Astrocyte of the spinal cord (primary cell): ENCODE data around the gene SAMD4A.

Source experiments
- DNase-seq: peaks from one replicate; pipeline ENCODE4 v3.0.0; 2011; ENCODE audit warnings: low read depth, low spot score
- H3K4me3 ChIP-seq: 2 replicates; pipeline ENCODE4 v1.5.1; 2011; ENCODE audit warnings: low read depth, mild to moderate bottlenecking, low read length, moderate library complexity
- CTCF ChIP-seq: IDR thresholded peaks from 2 replicates; pipeline ENCODE4 v1.5.1; 2012; ENCODE audit warnings: low read depth, mild to moderate bottlenecking, low read length, inconsistent platforms
- in situ Hi-C: cut with HindIII; loops from 2 replicates; pipeline ENCODE4 v1.10.0; 2017; ENCODE audit warnings: low sequenced_read_pairs

Gene SAMD4A

DNA sequence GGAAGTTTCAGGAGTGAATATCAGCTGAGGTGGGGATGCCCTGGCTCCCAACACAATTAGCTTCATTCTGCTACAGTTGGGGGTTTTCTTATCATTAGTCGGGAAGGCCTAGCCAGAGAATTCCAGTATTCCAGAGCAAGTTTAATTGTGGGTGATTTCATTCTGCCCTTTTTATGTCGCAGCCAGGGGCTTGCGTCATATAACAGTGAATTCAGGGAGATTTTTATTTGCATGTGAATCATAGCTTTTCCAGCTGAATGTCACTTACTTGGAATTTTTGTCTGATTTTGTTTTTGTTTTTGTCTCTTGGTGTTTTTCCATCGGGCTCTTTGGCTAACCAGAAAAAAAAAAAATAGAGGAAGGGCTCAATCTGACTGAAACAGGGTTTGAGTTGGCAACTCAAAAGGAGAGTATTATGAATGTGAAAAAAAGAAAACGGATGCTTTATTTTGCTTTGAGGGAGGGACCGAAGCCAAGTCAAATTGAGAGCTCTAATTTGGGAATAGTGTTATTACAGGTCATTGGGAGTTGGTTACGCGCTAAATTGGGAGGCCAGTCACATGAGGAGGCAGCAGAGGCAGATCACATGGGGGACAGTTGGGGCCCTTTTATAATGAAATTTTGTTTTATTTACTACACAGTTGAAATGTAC is 119.4 kb downstream of the SAMD4A start:
- H3K4me3 ChIP-seq: no peak overlapping the region
- in situ Hi-C loops: no loop called here
- no peak for TF ChIP-seq CTCF
- peak; percentile 89 for DNase-seq

DNA sequence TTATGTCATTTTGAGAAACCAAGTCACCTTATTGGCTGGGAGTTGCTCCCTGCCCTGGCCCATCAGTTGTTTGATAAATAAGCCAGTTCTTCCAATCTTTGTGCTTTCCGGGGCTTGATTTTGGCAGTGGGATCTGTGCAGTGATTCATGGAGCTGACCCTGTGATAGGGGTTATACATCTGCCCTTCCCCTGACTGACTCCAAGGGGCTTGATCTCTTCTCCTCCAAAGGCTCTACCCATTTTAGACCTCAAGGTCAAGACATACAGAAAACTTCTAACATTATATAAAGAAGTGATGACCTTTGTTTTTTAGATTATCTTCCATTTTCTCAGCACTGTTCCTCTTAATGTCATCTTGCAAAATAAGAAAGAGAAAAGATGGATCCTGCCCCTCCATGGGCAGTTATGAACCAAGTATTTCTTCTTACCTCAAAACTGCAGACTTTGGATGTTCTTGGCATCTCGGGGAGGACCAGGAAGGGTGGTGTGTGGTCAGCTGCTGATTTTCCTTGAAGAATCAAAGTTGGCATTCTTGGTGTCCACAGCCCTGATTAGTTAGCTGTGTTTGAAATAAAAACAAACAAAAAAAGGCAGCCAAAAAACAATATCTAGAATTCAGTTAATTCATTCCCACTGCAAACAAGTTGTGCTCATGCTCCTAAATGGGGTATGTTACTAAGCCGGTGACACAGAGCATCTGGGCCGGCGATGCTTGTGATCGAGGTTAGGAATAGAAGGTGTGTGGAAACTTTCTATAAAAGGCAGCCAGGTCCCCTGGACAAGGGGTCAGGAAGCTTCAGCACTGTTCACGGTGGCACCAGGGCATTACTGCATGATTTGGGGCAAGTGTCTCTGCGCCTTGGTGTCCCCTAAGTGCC is 120.2 kb downstream of the SAMD4A start:
- no peak overlapping the region for H3K4me3 ChIP-seq
- in situ Hi-C loops: no loop called here
- TF ChIP-seq CTCF: no peak
- no peak for DNase-seq

GRCh38 chr14:54687750-54688119 is 120.8 kb downstream of the SAMD4A start:
- H3K4me3 ChIP-seq: no peak overlapping the region
- DNase-seq: no peak
- no peak for TF ChIP-seq CTCF
- in situ Hi-C loops: no loop called here

DNA sequence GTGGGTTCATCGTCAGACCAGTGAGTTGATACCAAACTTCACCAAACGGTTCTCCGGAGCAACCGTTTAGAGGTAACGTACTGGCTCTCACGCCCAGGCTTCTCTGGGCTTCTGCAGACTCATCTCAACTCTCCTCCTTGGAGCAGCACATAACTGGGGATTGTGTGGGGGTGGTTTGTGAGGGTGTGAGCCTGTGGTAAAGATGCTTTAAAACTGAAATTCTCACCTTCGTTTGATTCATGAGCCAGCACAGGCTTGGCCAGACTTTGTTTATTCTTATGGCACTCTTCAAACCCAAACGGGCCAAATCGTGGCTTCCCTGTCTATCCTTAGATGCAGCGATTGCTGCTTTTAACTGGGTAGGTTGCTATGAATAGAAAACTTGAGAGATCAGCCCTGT is 121.3 kb downstream of the SAMD4A start:
- no peak overlapping the region for H3K4me3 ChIP-seq
- DNase-seq: no peak
- TF ChIP-seq CTCF: no peak
- in situ Hi-C loops: no loop called here

DNA sequence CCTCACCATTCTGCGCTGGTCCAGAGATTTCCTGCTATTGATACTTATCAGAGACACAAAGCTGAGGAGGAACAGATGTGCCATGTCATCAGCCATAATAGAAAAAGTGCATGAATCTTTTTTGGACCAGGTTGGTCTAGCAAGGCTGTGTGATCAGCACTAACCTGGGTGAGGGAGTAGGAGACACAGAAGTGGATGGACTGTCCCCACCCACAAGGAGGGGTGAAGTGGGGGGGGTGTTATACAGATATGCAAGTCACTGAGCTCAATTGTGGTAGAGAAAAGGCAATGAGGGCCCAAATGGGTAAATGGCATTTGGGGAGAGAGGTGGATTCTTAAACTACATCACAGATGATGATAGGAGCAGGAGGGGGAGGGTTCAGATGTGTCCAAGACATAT is 123.0 kb downstream of the SAMD4A start:
- no peak for DNase-seq
- no peak for TF ChIP-seq CTCF
- in situ Hi-C loops: no loop called here
- H3K4me3 ChIP-seq: no peak overlapping the region

- no peak for TF ChIP-seq CTCF
- no peak overlapping the region for H3K4me3 ChIP-seq
- DNase-seq: no peak
- in situ Hi-C loops: no loop called here
Measured at GRCh38 chr14:54690887-54691286, 124.0 kb downstream of the SAMD4A start.
